SJSA1 (cell line): ENCODE results near the gene APMAP. TPM values are rescaled to one million over a fixed set of nuclear protein-coding genes. Genes with fewer than 3 reads are reported as not detected.

Experiments
- DNase-seq, 2 experiments: peaks; one replicate each; pipeline ENCODE4 v3.0.0-alpha.2; 2015 to 2020; ENCODE audit warnings: low spot score in 2 of 2, low read depth in 1 of 2
- H3K27ac ChIP-seq: fragments of 250-450 bp; sonication (Bioruptor Pico); 2 replicates; pipeline ENCODE4 v1.5.1; 2020; ENCODE audit warnings: mild to moderate bottlenecking, moderate library complexity
- H3K27me3 ChIP-seq: fragments of 250-450 bp; sonication (Bioruptor Pico); replicated peaks from 2 replicates; pipeline ENCODE4 v1.5.1; 2020; ENCODE audit warnings: mild to moderate bottlenecking, moderate library complexity
- H3K36me3 ChIP-seq: fragments of 250-450 bp; sonication (Bioruptor Pico); 2 replicates; pipeline ENCODE4 v1.5.1; 2020; ENCODE audit warnings: mild to moderate bottlenecking
- H3K4me1 ChIP-seq: fragments of 250-450 bp; sonication (Bioruptor Pico); replicated peaks from 2 replicates; pipeline ENCODE4 v1.6.1; 2021; ENCODE audit warnings: mild to moderate bottlenecking
- H3K4me3 ChIP-seq: fragments of 250-450 bp; sonication (Bioruptor Pico); 2 replicates; pipeline ENCODE4 v1.5.1; 2020; ENCODE audit warnings: mild to moderate bottlenecking
- H3K9me3 ChIP-seq: fragments of 250-450 bp; sonication (Bioruptor Pico); replicated peaks from 2 replicates; pipeline ENCODE4 v1.5.1; 2020; ENCODE audit warnings: mild to moderate bottlenecking
- total RNA-seq: library from RNA; depleted of rRNA; stranded (reverse); fragments of >200 nt; shearing (Covaris generic); gene quantifications from 2 replicates; pipeline ENCODE4 v1.2.3, GENCODE V29; 2014

APMAP gene
- total RNA-seq, 1 experiment from 2014 or later: 167 TPM

GRCh38 chr20:24958506-24959385 lies 33.8 kb downstream of the APMAP start:
- Histone ChIP-seq H3K27me3 (no peaks in the 10 kb centered on the region), H3K27ac (no peak overlapping the region), H3K4me1 (no peaks in the 10 kb centered on the region), H3K4me3 (no peak overlapping the region), H3K9me3 (no peaks in the 10 kb centered on the region), H3K36me3 (peaks cover 20% of the 10 kb centered on the region)
- DNase-seq: peak in 1 of 2 experiments; percentile 32

- no peak overlapping the region for H3K4me3 ChIP-seq
- peak in 1 of 2 experiments; percentile 39 for DNase-seq
- no peak overlapping the region for H3K27ac ChIP-seq
- H3K9me3 ChIP-seq: no peaks in the 10 kb centered on the region
- H3K27me3 ChIP-seq: no peaks in the 10 kb centered on the region
- H3K4me1 ChIP-seq: no peaks in the 10 kb centered on the region
- H3K36me3 ChIP-seq: peaks cover 7% of the 10 kb centered on the region
These were observed 35.1 kb downstream of the APMAP start for GRCh38 chr20:24957326-24958016.

GRCh38 chr20:24956001-24956841 lies 36.3 kb downstream of the APMAP start:
- Histone ChIP-seq H3K36me3 (peaks cover 6% of the 10 kb centered on the region; the same call in 1 of the 2 replicates), H3K27me3 (no peaks in the 10 kb centered on the region; the same call in 1 of the 2 replicates), H3K9me3 (no peaks in the 10 kb centered on the region), H3K4me1 (no peaks in the 10 kb centered on the region), H3K27ac (no peak overlapping the region), H3K4me3 (no peak overlapping the region)
- DNase-seq: peak in 1 of 2 experiments; percentile 33

DNA sequence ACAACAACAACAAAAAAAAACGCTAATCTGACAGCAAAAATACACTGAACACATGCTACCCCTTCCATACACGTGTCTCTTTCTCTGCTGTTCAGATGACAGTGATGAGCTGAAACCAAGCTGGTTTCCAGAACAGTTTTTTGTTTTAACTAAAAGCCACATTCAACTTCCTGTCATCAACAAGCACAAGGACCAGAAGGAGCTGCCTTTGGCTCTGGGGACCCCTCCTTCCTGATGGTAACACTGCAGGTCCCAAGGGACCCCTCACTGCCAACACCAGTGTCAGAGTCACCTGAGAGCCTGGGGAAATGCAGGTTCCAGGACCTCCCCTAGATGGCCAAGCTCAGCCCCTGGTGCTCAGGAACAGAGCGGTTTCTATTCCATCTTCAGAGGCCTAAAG lies 37.5 kb downstream of the APMAP start:
- H3K36me3 ChIP-seq: peaks cover 2% of the 10 kb centered on the region; the same call in 1 of the 2 replicates
- H3K27ac ChIP-seq: no peak overlapping the region
- no peaks in the 10 kb centered on the region; the same call in 1 of the 2 replicates for H3K27me3 ChIP-seq
- H3K4me1 ChIP-seq: no peaks in the 10 kb centered on the region
- DNase-seq: no peak
- no peak overlapping the region for H3K4me3 ChIP-seq
- no peaks in the 10 kb centered on the region for H3K9me3 ChIP-seq

DNA sequence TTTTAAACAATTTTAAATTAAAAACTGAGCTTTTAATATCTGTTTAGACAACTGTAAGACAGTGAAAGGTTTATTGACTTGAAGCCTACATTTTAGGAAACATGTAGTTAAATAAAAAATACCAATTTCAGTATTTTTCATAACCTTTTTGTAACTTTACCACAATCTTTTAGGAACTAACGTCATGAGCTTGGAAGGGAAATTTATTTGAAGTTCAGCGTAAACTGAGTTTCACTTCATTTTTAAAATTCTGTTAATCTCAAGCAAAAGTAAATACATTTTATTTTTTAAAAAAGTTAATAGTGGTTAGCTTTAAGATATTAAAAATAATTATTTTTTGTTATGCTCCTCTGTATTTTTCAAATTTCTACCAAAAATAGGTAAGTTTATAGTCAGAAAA lies 38.0 kb downstream of the APMAP start:
- no peaks in the 10 kb centered on the region; the same call in 1 of the 2 replicates for H3K27me3 ChIP-seq
- H3K4me3 ChIP-seq: no peak overlapping the region
- no peak overlapping the region for H3K27ac ChIP-seq
- H3K4me1 ChIP-seq: no peaks in the 10 kb centered on the region
- H3K9me3 ChIP-seq: no peaks in the 10 kb centered on the region
- peaks cover 2% of the 10 kb centered on the region; the same call in 1 of the 2 replicates for H3K36me3 ChIP-seq
- DNase-seq: no peak

DNA sequence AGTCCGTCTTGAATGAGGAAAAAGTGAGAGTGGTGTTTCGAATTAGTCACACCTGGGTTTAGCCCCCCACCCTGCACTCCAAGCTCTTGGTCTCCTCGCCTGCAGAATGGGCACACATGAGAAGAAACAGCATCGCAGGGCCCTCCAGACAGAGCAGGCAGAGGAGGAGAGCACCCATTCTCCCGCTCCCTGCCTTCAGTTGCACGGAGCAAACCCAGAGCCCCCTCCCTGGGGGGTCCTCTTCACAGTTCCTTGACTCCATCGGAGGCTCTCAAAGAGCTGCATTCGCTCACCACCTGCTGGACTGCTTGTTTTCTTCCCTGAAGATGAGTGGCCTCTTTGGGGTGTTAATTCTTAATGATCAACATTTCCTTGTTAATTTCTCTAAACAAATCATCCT lies 38.4 kb downstream of the APMAP start:
- Histone ChIP-seq H3K27me3 (no peaks in the 10 kb centered on the region; the same call in 1 of the 2 replicates), H3K9me3 (no peaks in the 10 kb centered on the region), H3K27ac (no peak overlapping the region), H3K36me3 (peaks cover 2% of the 10 kb centered on the region; the same call in 1 of the 2 replicates), H3K4me3 (no peak overlapping the region), H3K4me1 (no peaks in the 10 kb centered on the region)
- peak in 1 of 2 experiments; percentile 38 for DNase-seq

GRCh38 chr20:24953621-24954133 lies 38.9 kb downstream of the APMAP start:
- Histone ChIP-seq H3K9me3 (no peaks in the 10 kb centered on the region), H3K36me3 (peaks cover 2% of the 10 kb centered on the region; the same call in 1 of the 2 replicates), H3K27me3 (no peaks in the 10 kb centered on the region; the same call in 1 of the 2 replicates), H3K4me1 (no peaks in the 10 kb centered on the region), H3K27ac (no peak overlapping the region), H3K4me3 (no peak overlapping the region)
- DNase-seq: peak in 1 of 2 experiments; percentile 35

- no peaks in the 10 kb centered on the region for H3K9me3 ChIP-seq
- no peaks in the 10 kb centered on the region; the same call in 1 of the 2 replicates for H3K27me3 ChIP-seq
- H3K36me3 ChIP-seq: peaks cover 2% of the 10 kb centered on the region; the same call in 1 of the 2 replicates
- H3K4me3 ChIP-seq: no peak overlapping the region
- DNase-seq: no peak
- no peaks in the 10 kb centered on the region for H3K4me1 ChIP-seq
- H3K27ac ChIP-seq: no peak overlapping the region
These were observed 39.4 kb downstream of the APMAP start for GRCh38 chr20:24953209-24953575.

DNA sequence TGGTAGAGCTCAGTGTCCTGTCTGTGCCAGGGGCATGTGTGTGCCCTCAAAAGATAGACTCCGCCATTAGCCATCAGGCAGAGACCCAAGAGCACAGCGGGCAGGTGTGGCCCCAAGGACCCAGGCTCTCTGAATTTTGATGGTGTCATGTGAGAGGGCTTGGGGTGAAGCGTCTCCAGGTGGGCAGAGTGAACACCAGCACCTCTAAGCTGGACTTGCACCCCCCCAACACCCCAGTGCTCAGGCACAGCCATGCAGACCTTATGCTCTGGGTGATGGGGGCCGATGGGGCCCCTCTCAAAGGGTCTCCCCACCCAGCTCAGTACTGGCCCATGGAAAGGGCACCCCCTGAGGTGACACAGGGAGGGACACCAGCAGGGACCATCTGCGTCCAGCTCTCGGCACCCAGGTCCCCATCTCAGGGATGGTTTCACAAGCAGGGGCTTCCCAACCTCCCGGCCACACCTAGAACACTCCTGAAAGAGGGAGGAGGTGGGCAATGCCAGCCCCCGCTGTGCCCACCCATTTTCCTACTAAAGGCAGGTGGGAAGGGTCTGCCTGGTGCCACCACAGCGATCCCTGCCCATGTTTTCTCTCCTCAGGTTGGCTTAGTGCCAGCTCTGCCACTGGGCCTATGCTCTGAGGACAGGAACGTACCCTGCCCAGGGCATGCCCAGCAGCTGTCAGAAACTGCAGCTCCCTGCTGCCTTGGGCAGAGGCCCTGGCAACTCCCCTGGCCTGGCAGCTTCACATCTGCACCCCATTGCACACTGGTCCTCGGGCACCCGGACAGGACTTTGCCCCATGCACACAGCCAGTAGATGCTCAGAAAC lies 40.0 kb downstream of the APMAP start:
- no peak overlapping the region for H3K4me3 ChIP-seq
- no peak overlapping the region for H3K27ac ChIP-seq
- DNase-seq: peak in 1 of 2 experiments; percentile 41
- no peaks in the 10 kb centered on the region for H3K4me1 ChIP-seq
- H3K36me3 ChIP-seq: peaks cover 1% of the 10 kb centered on the region; the same call in 1 of the 2 replicates
- H3K9me3 ChIP-seq: no peaks in the 10 kb centered on the region
- no peaks in the 10 kb centered on the region; the same call in 1 of the 2 replicates for H3K27me3 ChIP-seq

DNA sequence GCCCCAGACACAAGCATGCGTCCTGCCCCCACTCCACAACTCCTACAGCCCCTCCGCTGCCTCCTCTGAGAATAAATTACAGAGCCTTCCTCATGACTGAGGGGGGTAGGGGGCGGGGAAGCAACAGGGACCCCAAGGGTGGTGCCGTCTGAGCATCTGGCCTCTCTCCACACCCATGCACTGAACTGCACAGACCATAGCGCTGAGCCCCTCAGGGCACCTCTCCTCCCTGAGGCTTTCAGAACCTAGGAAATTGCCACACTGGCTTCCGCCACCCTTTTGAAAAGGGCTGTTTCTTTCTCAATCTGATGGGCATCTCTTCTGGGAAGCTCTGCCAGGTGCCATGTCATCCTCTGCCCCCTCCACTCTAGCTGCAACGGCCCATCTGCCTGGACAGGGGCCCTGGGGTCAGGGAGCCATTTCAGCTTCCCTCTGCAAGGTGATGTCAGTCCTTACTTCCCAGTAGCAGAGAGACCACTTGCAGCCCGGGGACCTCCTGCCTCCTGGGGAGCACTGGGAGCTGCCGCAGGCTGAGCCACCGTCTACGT lies 40.9 kb downstream of the APMAP start:
- Histone ChIP-seq H3K4me1 (no peaks in the 10 kb centered on the region), H3K9me3 (no peaks in the 10 kb centered on the region), H3K27ac (no peak overlapping the region)

DNA sequence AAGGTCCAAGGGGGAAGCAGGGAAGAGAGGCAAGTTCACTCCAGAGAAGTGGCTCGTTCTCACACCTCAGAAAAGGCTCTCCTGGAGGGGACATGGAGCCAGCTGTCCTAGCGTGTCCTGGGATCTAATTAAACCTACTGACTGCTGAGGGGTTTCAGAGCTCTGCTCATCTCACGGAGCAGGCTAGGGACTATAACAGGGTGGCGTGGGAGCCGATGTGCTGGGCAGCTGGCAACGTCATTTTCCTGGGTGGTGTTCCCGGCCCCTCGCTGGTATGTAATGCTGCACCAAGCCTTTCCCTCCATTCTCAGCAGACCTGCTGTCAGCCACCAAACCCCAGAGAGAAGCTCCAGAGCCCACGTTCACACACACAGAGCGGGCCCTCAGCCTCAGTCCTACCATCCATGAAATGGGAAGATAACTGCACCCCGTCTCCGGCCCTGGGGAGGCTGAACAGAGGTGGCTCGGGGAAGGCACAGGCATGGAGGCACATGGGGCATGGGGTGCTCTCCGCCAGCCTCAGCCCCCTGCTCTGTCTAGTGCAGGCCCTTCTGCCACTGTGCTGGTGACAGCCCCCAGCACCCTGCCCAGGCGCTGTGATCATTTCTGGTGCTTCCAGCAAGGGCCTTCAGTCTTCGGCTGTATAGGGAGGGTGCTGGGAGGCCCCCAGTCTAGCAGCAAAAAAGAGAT lies 41.6 kb downstream of the APMAP start:
- Histone ChIP-seq H3K9me3 (no peaks in the 10 kb centered on the region), H3K4me1 (no peaks in the 10 kb centered on the region), H3K27ac (no peak overlapping the region), H3K4me3 (no peak overlapping the region), H3K36me3 (no peaks in the 10 kb centered on the region), H3K27me3 (no peaks in the 10 kb centered on the region; the same call in 1 of the 2 replicates)
- DNase-seq: peak in 1 of 2 experiments; percentile 39

More for the DNA sequence above, 40.9 kb downstream of the APMAP start:
- H3K36me3 ChIP-seq: no peaks in the 10 kb centered on the region
- DNase-seq: peak in 1 of 2 experiments; percentile 33
- no peak overlapping the region for H3K4me3 ChIP-seq
- no peaks in the 10 kb centered on the region; the same call in 1 of the 2 replicates for H3K27me3 ChIP-seq
